Subcutaneous adipose tissue (tissue), 4 donors: ENCODE results near the gene SLC9C1. TPM values are rescaled to one million over a fixed set of nuclear protein-coding genes. Genes with fewer than 3 reads are reported as not detected.

Experiments used
- CTCF ChIP-seq: fragments of 450-650 bp; IDR thresholded peaks from one replicate; pipeline ENCODE4 v1.5.1; 2016; ENCODE audit warnings: low read depth, mild to moderate bottlenecking, control low read depth, antibody characterized with exemption, moderate library complexity
- total RNA-seq, 4 donors: library from RNA; depleted of rRNA; stranded (reverse); fragments of >200 nt; gene quantifications; one replicate each; pipeline ENCODE4 v1.1.0, GENCODE V29; 2016

Gene SLC9C1
- total RNA-seq, 4 donors from 2014 or later = 0.17 to 0.75 TPM; not detected in 2

- no peak for TF ChIP-seq CTCF
Measured at GRCh38 chr3:112334691-112335433, 40.8 kb upstream of the SLC9C1 start.

GRCh38 chr3:112333381-112334317 is 39.6 kb upstream of the SLC9C1 start:
- TF ChIP-seq CTCF = no peak

GRCh38 chr3:112333002-112333380 is 39.0 kb upstream of the SLC9C1 start, which contains the start of gene CD200:
Gene CD200, plus strand, starts transcription at chr3:112333156. Its CDS starts 57 bp downstream, at chr3:112333213.
- no peak for TF ChIP-seq CTCF

GRCh38 chr3:112331851-112332250 is 37.8 kb upstream of the SLC9C1 start:
- no peak for TF ChIP-seq CTCF

GRCh38 chr3:112327371-112327951 is 33.4 kb upstream of the SLC9C1 start:
- TF ChIP-seq CTCF = no peak

- TF ChIP-seq CTCF = no peak
Measured at GRCh38 chr3:112321867-112322652, 28.0 kb upstream of the SLC9C1 start.
